Measurements from ENCODE around the gene TAF4. TPM values are rescaled to one million over a fixed set of nuclear protein-coding genes. Genes with fewer than 3 reads are reported as not detected.
"Not testable (repeated sequence)": the region's sequence is repeated elsewhere in the genome, so short reads cannot be mapped to it uniquely, and the experiment has no call there.

TAF4 gene
- total RNA-seq, 1 experiment from 2014 or later: 19.5 TPM

DNA sequence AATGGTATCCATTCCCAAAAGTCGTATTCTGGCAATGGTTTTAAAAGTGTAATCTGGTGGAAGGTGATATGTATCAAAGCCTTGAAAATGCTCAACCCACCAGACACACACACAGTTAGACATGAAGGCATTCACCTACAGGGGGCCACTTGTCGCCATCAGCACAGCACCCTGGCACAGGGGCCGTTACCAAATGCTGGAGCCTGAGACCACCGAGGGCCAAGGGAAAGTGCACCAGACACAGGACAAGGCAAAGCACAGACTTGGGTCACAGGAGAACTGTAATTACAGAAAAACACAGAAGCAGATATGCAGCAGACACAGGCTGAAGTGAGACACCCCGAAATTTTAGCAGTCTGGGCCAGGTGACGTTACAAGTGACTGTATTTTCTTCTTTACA is 9.3 kb downstream of the TAF4 start:
- Histone ChIP-seq H3K27ac (ENCODE audit: low read length) (no peak overlapping the region), H3K27me3 (ENCODE audit: low read length) (no peaks in the 10 kb centered on the region), H3K79me2 (ENCODE audit: low read length) (peaks cover 88% of the 10 kb centered on the region), H2AFZ (ENCODE audit: low read length) (no peak overlapping the region), H3K9ac (ENCODE audit: low read length) (no peak overlapping the region), H3K4me2 (ENCODE audit: low read depth, low read length, poor library complexity, severe bottlenecking) (no peak overlapping the region), H3K36me3 (ENCODE audit: insufficient read depth, low read length) (peaks cover 11% of the 10 kb centered on the region), H3K9me2 (replicated peaks; ENCODE audit: insufficient read depth, low read length) (no peaks in the 10 kb centered on the region), H4K20me1 (ENCODE audit: insufficient read depth, low read depth, low read length) (peaks cover 42% of the 10 kb centered on the region), H3K4me3 (ENCODE audit: low read length) (no peak overlapping the region), H3K4me1 (ENCODE audit: low read length) (peaks cover 27% of the 10 kb centered on the region), H3K9me3 (ENCODE audit: low read length) (no peaks in the 10 kb centered on the region)
- no peak for DNase-seq

DNA sequence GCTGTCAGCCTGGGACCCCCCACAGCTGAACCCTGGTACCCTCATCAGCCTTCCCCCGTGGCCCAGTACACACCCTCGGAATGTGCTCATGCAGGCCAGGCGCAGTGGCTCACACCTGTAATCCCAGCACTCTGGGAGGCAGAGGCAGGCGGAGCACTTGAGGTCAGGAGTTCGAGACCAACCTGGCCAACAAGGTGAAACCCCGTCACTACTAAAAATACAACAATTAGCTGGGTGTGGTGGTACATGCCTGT is 9.9 kb downstream of the TAF4 start:
- H3K4me1 ChIP-seq (ENCODE audit: low read length): peaks cover 33% of the 10 kb centered on the region
- not testable (repeated sequence) for H3K4me2 ChIP-seq (ENCODE audit: low read depth, low read length, poor library complexity, severe bottlenecking); H3K4me3 ChIP-seq (ENCODE audit: low read length); H3K27ac ChIP-seq (ENCODE audit: low read length); H3K27me3 ChIP-seq (ENCODE audit: low read length); DNase-seq; H2AFZ ChIP-seq (ENCODE audit: low read length); H3K9ac ChIP-seq (ENCODE audit: low read length); H3K9me3 ChIP-seq (ENCODE audit: low read length); H3K9me2 ChIP-seq (replicated peaks; ENCODE audit: insufficient read depth, low read length)
- peaks cover 11% of the 10 kb centered on the region for H3K36me3 ChIP-seq (ENCODE audit: insufficient read depth, low read length)
- peaks cover 88% of the 10 kb centered on the region for H3K79me2 ChIP-seq (ENCODE audit: low read length)
- H4K20me1 ChIP-seq (ENCODE audit: insufficient read depth, low read depth, low read length): peaks cover 41% of the 10 kb centered on the region

- Histone ChIP-seq H3K27ac (ENCODE audit: low read length) (no peak overlapping the region), H3K9me3 (ENCODE audit: low read length) (no peaks in the 10 kb centered on the region), H3K79me2 (ENCODE audit: low read length) (peaks cover 88% of the 10 kb centered on the region), H3K4me3 (ENCODE audit: low read length) (no peak overlapping the region), H3K27me3 (ENCODE audit: low read length) (no peaks in the 10 kb centered on the region), H3K9ac (ENCODE audit: low read length) (no peak overlapping the region), H4K20me1 (ENCODE audit: insufficient read depth, low read depth, low read length) (peaks cover 41% of the 10 kb centered on the region), H2AFZ (ENCODE audit: low read length) (no peak overlapping the region), H3K4me1 (ENCODE audit: low read length) (peaks cover 38% of the 10 kb centered on the region), H3K4me2 (ENCODE audit: low read depth, low read length, poor library complexity, severe bottlenecking) (no peak overlapping the region), H3K9me2 (replicated peaks; ENCODE audit: insufficient read depth, low read length) (no peaks in the 10 kb centered on the region), H3K36me3 (ENCODE audit: insufficient read depth, low read length) (peaks cover 11% of the 10 kb centered on the region)
- DNase-seq: no peak
Measured at GRCh38 chr20:62055106-62055861, 10.4 kb downstream of the TAF4 start.

- H3K36me3 ChIP-seq (ENCODE audit: insufficient read depth, low read length): peaks cover 11% of the 10 kb centered on the region
- peaks cover 46% of the 10 kb centered on the region for H3K4me1 ChIP-seq (ENCODE audit: low read length)
- H3K27me3 ChIP-seq (ENCODE audit: low read length): no peaks in the 10 kb centered on the region
- no peak overlapping the region for H2AFZ ChIP-seq (ENCODE audit: low read length)
- H3K9me2 ChIP-seq (replicated peaks; ENCODE audit: insufficient read depth, low read length): no peaks in the 10 kb centered on the region
- no peak for DNase-seq
- no peak overlapping the region for H3K4me2 ChIP-seq (ENCODE audit: low read depth, low read length, poor library complexity, severe bottlenecking)
- no peak overlapping the region for H3K27ac ChIP-seq (ENCODE audit: low read length)
- no peak overlapping the region for H3K4me3 ChIP-seq (ENCODE audit: low read length)
- peaks cover 43% of the 10 kb centered on the region for H4K20me1 ChIP-seq (ENCODE audit: insufficient read depth, low read depth, low read length)
- no peaks in the 10 kb centered on the region for H3K9me3 ChIP-seq (ENCODE audit: low read length)
- no peak overlapping the region for H3K9ac ChIP-seq (ENCODE audit: low read length)
- H3K79me2 ChIP-seq (ENCODE audit: low read length): peaks cover 88% of the 10 kb centered on the region
Measured at GRCh38 chr20:62054451-62054953, 11.2 kb downstream of the TAF4 start.

DNA sequence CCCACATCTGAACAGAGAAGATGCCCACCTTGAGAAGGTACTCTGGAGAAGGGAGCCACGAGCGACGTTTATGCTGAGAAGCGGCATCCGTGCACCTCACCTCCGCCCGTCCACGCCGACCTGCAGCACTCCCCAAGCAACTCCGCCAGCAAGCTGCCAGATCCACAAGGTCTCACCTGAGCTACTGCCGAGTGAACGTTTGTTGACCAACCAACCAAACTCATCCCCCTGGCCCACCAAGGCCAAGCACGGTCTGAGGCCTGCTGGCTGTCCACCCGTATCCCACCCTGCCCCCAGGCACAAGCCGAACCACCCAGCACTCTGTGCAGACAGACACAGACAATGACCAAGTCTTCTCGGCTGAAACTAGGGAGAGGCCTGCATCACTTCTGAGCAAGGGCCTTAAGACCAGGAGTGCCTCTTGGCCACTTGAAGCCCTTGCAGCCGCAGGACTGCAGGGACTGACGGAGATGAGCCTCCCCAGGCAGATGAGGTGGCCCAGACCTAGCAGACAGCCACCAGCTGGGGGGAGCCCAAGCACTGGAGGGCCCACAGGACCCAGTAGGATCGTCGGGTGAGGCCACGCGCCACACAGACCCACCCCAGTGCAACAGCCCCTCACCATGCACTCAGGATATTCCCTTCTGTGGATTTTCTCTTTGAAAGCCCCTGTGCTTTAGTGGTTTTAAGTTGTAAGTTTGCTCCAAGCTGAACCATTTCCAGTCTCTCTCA is 12.1 kb downstream of the TAF4 start:
- Histone ChIP-seq H3K9me3 (ENCODE audit: low read length) (no peaks in the 10 kb centered on the region), H3K4me1 (ENCODE audit: low read length) (peaks cover 53% of the 10 kb centered on the region), H3K9me2 (replicated peaks; ENCODE audit: insufficient read depth, low read length) (no peaks in the 10 kb centered on the region), H2AFZ (ENCODE audit: low read length) (no peak overlapping the region), H3K4me2 (ENCODE audit: low read depth, low read length, poor library complexity, severe bottlenecking) (no peak overlapping the region), H3K79me2 (ENCODE audit: low read length) (peaks cover 89% of the 10 kb centered on the region), H4K20me1 (ENCODE audit: insufficient read depth, low read depth, low read length) (peaks cover 42% of the 10 kb centered on the region; the same call in 1 of the 2 replicates), H3K27ac (ENCODE audit: low read length) (no peak overlapping the region), H3K36me3 (ENCODE audit: insufficient read depth, low read length) (peaks cover 11% of the 10 kb centered on the region), H3K27me3 (ENCODE audit: low read length) (no peaks in the 10 kb centered on the region), H3K9ac (ENCODE audit: low read length) (no peak overlapping the region), H3K4me3 (ENCODE audit: low read length) (no peak overlapping the region)
- DNase-seq: no peak

GRCh38 chr20:62052842-62053464 is 12.7 kb downstream of the TAF4 start:
- Histone ChIP-seq H3K4me1 (ENCODE audit: low read length) (peaks cover 54% of the 10 kb centered on the region), H4K20me1 (ENCODE audit: insufficient read depth, low read depth, low read length) (peaks cover 45% of the 10 kb centered on the region; the same call in 1 of the 2 replicates), H3K9ac (ENCODE audit: low read length) (no peak overlapping the region), H3K9me3 (ENCODE audit: low read length) (no peaks in the 10 kb centered on the region), H3K27me3 (ENCODE audit: low read length) (no peaks in the 10 kb centered on the region), H3K4me2 (ENCODE audit: low read depth, low read length, poor library complexity, severe bottlenecking) (no peak overlapping the region), H3K79me2 (ENCODE audit: low read length) (peaks cover 96% of the 10 kb centered on the region), H3K27ac (ENCODE audit: low read length) (no peak overlapping the region), H3K9me2 (replicated peaks; ENCODE audit: insufficient read depth, low read length) (no peaks in the 10 kb centered on the region), H2AFZ (ENCODE audit: low read length) (no peak overlapping the region), H3K4me3 (ENCODE audit: low read length) (no peak overlapping the region), H3K36me3 (ENCODE audit: insufficient read depth, low read length) (peaks cover 11% of the 10 kb centered on the region)
- DNase-seq: no peak

- peaks cover 100% of the 10 kb centered on the region for H3K79me2 ChIP-seq (ENCODE audit: low read length)
- H3K27ac ChIP-seq (ENCODE audit: low read length): no peak overlapping the region
- peaks cover 59% of the 10 kb centered on the region for H3K4me1 ChIP-seq (ENCODE audit: low read length)
- no peak overlapping the region for H3K4me2 ChIP-seq (ENCODE audit: low read depth, low read length, poor library complexity, severe bottlenecking)
- H4K20me1 ChIP-seq (ENCODE audit: insufficient read depth, low read depth, low read length): peaks cover 45% of the 10 kb centered on the region; the same call in 1 of the 2 replicates
- no peak overlapping the region for H3K4me3 ChIP-seq (ENCODE audit: low read length)
- no peak for DNase-seq
- H2AFZ ChIP-seq (ENCODE audit: low read length): no peak overlapping the region
- H3K9me2 ChIP-seq (replicated peaks; ENCODE audit: insufficient read depth, low read length): no peaks in the 10 kb centered on the region
- H3K9ac ChIP-seq (ENCODE audit: low read length): no peak overlapping the region
- peaks cover 11% of the 10 kb centered on the region for H3K36me3 ChIP-seq (ENCODE audit: insufficient read depth, low read length)
- no peaks in the 10 kb centered on the region for H3K9me3 ChIP-seq (ENCODE audit: low read length)
- H3K27me3 ChIP-seq (ENCODE audit: low read length): no peaks in the 10 kb centered on the region
Measured at GRCh38 chr20:62052336-62052841, 13.3 kb downstream of the TAF4 start.
